Trophoblast cell (in vitro differentiated cells and primary cell): ENCODE results near the gene CCDC50.

Source experiments
- DNase-seq, 2 donors: peaks; one replicate each; pipeline ENCODE4 v3.0.0-alpha.2; 2016
- H2AFZ ChIP-seq: 2 replicates; pipeline ENCODE4 v1.6.1; 2013; ENCODE audit warnings: low read length, moderate library complexity, mild to moderate bottlenecking; ENCODE audit not compliant: insufficient read depth, poor library complexity
- H2AK5ac ChIP-seq: 2 replicates; pipeline ENCODE4 v1.6.1; 2013; ENCODE audit warnings: mild to moderate bottlenecking, low read length
- H2BK120ac ChIP-seq: 2 replicates; pipeline ENCODE4 v1.6.1; 2013; ENCODE audit warnings: low read length, mild to moderate bottlenecking, moderate library complexity; ENCODE audit not compliant: insufficient read depth, poor library complexity
- H2BK12ac ChIP-seq: 2 replicates; pipeline ENCODE4 v1.6.1; 2013; ENCODE audit warnings: mild to moderate bottlenecking, low read length, moderate library complexity
- H2BK5ac ChIP-seq: 2 replicates; pipeline ENCODE4 v1.6.1; 2013; ENCODE audit warnings: low read length, low read depth, moderate library complexity, mild to moderate bottlenecking; ENCODE audit not compliant: poor library complexity
- H3K14ac ChIP-seq: 2 replicates; pipeline ENCODE4 v1.6.1; 2013; ENCODE audit warnings: mild to moderate bottlenecking, low read length
- H3K18ac ChIP-seq: 2 replicates; pipeline ENCODE4 v1.6.1; 2013; ENCODE audit warnings: mild to moderate bottlenecking, low read length
- H3K23ac ChIP-seq: 2 replicates; pipeline ENCODE4 v1.6.1; 2013; ENCODE audit warnings: low read length
- H3K27ac ChIP-seq: 2 replicates; pipeline ENCODE4 v1.5.1; 2013; ENCODE audit warnings: low read depth, mild to moderate bottlenecking, inconsistent platforms, low read length, moderate library complexity
- H3K27me3 ChIP-seq: 2 replicates; pipeline ENCODE4 v1.6.1; 2013; ENCODE audit warnings: inconsistent platforms, mild to moderate bottlenecking, low read length, moderate library complexity; ENCODE audit not compliant: insufficient read depth
- H3K36me3 ChIP-seq, 2 experiments: 1 replicate in 1 of 2; 2 replicates in 1 of 2; pipeline ENCODE4 v1.6.1; 2013; ENCODE audit warnings: low read length in 2 of 2, mild to moderate bottlenecking in 2 of 2, moderate library complexity in 1 of 2; ENCODE audit not compliant: insufficient read depth in 2 of 2, control insufficient read depth in 1 of 2
- H3K4ac ChIP-seq: 2 replicates; pipeline ENCODE4 v1.6.1; 2013; ENCODE audit warnings: low read depth, mild to moderate bottlenecking, low read length, moderate library complexity
- H3K4me1 ChIP-seq, 2 experiments: 1 replicate in 1 of 2; 2 replicates in 1 of 2; pipeline ENCODE4 v1.6.1; 2013; ENCODE audit warnings: low read length in 2 of 2, mild to moderate bottlenecking in 2 of 2, moderate library complexity in 1 of 2; ENCODE audit not compliant: insufficient read depth in 2 of 2, control insufficient read depth in 1 of 2
- H3K4me2 ChIP-seq: 2 replicates; pipeline ENCODE4 v1.6.1; 2013; ENCODE audit warnings: inconsistent platforms, mild to moderate bottlenecking, low read length, moderate library complexity
- H3K4me3 ChIP-seq: 2 replicates; pipeline ENCODE4 v1.5.1; 2013; ENCODE audit warnings: mild to moderate bottlenecking, low read depth, low read length, inconsistent platforms
- H3K79me1 ChIP-seq: one replicate; pipeline ENCODE4 v1.6.1; 2013; ENCODE audit warnings: low read length
- H3K79me2 ChIP-seq: 2 replicates; pipeline ENCODE4 v1.6.1; 2013; ENCODE audit warnings: low read length, mild to moderate bottlenecking; ENCODE audit not compliant: control insufficient read depth, insufficient read depth, poor library complexity
- H3K9ac ChIP-seq: 2 replicates; pipeline ENCODE4 v1.6.1; 2013; ENCODE audit warnings: mild to moderate bottlenecking, low read length
- H3K9me3 ChIP-seq: 2 replicates; pipeline ENCODE4 v1.6.1; 2013; ENCODE audit warnings: low read depth, mild to moderate bottlenecking, control low read depth, inconsistent platforms, low read length; ENCODE audit not compliant: insufficient read depth
- H4K12ac ChIP-seq: 2 replicates; pipeline ENCODE4 v1.6.1; 2013; ENCODE audit warnings: low read depth, mild to moderate bottlenecking, low read length, moderate library complexity
- H4K8ac ChIP-seq: 2 replicates; pipeline ENCODE4 v1.6.1; 2013; ENCODE audit warnings: low read depth, mild to moderate bottlenecking, low read length, moderate library complexity
- H4K91ac ChIP-seq: one replicate; pipeline ENCODE4 v1.6.1; 2013; ENCODE audit warnings: low read depth, mild to moderate bottlenecking, low read length, moderate library complexity
- WGBS: extraction: QIAGEN DNeasy Blood & Tissue Kit; methylation state at CpG from one replicate; pipeline ENCODE4 v1.1.7; 2013; ENCODE audit warnings: missing lambda C conversion rate; ENCODE audit not compliant: insufficient read length, insufficient coverage; ENCODE audit errors: extremely low coverage; 5-methylcytosine and 5-hydroxymethylcytosine counted together

The CCDC50 gene

GRCh38 chr3:191353022-191353777, 24.0 kb downstream of the CCDC50 start:
- WGBS: no CpG with 5 or more reads among the region's 7 CpGs

DNA sequence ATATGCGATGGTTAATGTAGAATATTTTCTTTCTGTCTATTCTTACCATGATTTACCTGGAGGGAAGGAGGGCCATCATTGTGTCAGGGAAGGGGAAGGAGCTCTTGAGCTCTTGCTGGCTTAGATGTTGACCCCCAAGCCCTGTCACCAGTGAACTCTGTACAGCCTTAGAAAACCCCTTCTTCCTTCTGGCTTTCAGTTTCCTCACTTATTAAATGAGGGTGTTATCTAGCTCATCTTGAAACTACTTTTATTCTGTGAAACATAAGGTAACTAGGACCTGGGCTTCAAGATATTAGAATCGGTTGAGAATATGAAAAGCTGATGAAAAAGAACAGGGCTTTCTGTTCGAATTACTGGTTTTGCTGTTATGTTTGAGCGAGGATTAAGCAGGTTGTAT, 26.2 kb downstream of the CCDC50 start:
- peaks cover 5 to 10% of the 10 kb centered on the region in 2 experiments for H3K4me1 ChIP-seq
- no peak overlapping the region for H3K23ac ChIP-seq
- H4K8ac ChIP-seq: no peak overlapping the region
- no peak for DNase-seq
- peaks cover 2% of the 10 kb centered on the region for H3K79me1 ChIP-seq
- no peak overlapping the region for H2BK120ac ChIP-seq
- no peaks in the 10 kb centered on the region for H3K9me3 ChIP-seq
- H3K36me3 ChIP-seq: peaks cover 0 to 6% of the 10 kb centered on the region in 2 experiments
- H3K4me3 ChIP-seq: no peak overlapping the region
- H3K14ac ChIP-seq: no peak overlapping the region
- no peak overlapping the region for H3K4me2 ChIP-seq
- no peaks in the 10 kb centered on the region for H3K27me3 ChIP-seq
- no peak overlapping the region for H3K4ac ChIP-seq
- WGBS: no CpG with 5 or more reads among the region's 4 CpGs
- H4K91ac ChIP-seq: no peak overlapping the region
- no peak overlapping the region for H2BK5ac ChIP-seq
- H2AFZ ChIP-seq: no peak overlapping the region
- no peak overlapping the region for H4K12ac ChIP-seq
- H3K27ac ChIP-seq: no peak overlapping the region
- no peak overlapping the region for H3K9ac ChIP-seq
- no peak overlapping the region for H2AK5ac ChIP-seq
- H3K18ac ChIP-seq: no peak overlapping the region
- no peaks in the 10 kb centered on the region for H3K79me2 ChIP-seq
- H2BK12ac ChIP-seq: no peak overlapping the region

More at GRCh38 chr3:191353022-191353777, 24.0 kb downstream of the CCDC50 start:
- Histone ChIP-seq H4K12ac (no peak overlapping the region), H2AFZ (no peak overlapping the region), H3K18ac (no peak overlapping the region), H2BK5ac (no peak overlapping the region), H3K14ac (no peak overlapping the region), H3K23ac (no peak overlapping the region), H3K9me3 (no peaks in the 10 kb centered on the region), H3K27ac (no peak overlapping the region), H4K8ac (no peak overlapping the region), H3K4ac (no peak overlapping the region), H3K36me3 (peaks cover 0 to 3% of the 10 kb centered on the region in 2 experiments), H2BK12ac (no peak overlapping the region), H3K4me2 (no peak overlapping the region), H2AK5ac (no peak overlapping the region), H3K9ac (no peak overlapping the region), H4K91ac (no peak overlapping the region), H2BK120ac (no peak overlapping the region), H3K4me1 (peaks cover 5 to 10% of the 10 kb centered on the region in 2 experiments), H3K4me3 (no peak overlapping the region), H3K79me1 (peaks cover 2% of the 10 kb centered on the region), H3K79me2 (no peaks in the 10 kb centered on the region), H3K27me3 (no peaks in the 10 kb centered on the region)
- DNase-seq: no peak

DNA sequence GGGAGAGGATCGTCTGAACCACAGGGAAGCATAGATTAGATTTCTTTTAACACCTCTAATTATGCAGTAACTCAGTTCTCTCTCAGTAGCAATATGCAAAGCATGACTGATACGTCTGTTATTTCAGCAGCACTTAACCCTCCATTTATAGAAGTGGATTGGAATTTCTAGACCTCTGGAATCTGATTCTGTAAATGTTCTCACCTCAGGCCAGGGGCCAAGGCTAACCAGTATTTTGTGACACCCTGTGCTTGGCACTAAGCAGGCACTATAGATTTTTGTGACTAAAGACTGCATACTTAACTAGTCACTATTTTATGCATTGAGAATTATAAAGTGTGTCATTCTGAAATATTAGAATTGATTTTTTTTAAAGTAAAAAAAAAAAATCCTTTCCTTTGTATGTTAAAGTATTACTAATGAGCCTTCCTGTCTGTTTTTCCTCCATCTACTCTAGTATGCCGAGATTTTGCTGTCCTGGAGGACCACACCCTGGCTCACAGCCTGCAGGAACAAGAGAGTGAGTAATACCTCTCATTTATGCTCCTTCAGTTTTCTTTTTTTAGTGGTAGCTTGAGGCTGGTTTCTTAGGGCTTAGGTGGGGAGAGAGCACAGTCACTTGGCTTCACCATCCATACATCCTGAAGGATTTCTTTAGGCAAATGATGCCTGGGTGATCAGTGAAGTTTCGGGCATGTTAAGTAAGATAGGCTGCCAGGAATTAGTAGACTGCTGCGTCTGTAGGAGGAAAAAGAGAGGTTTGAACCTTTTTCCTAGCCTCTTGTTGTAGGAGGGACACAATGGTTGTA, 27.6 kb downstream of the CCDC50 start:
- Histone ChIP-seq H2BK120ac (no peak overlapping the region), H3K14ac (peak overlapping the region; percentile 37), H3K4me1 (peaks cover 7 to 13% of the 10 kb centered on the region in 2 experiments), H2AK5ac (peak overlapping the region; percentile 62), H4K8ac (no peak overlapping the region), H3K9ac (no peak overlapping the region), H3K4me3 (no peak overlapping the region), H3K36me3 (peaks cover 2 to 8% of the 10 kb centered on the region in 2 experiments), H3K79me1 (peaks cover 4% of the 10 kb centered on the region), H3K4ac (no peak overlapping the region), H2BK5ac (no peak overlapping the region), H3K4me2 (peak overlapping the region; percentile 19), H3K79me2 (no peaks in the 10 kb centered on the region), H3K9me3 (no peaks in the 10 kb centered on the region), H4K12ac (no peak overlapping the region), H4K91ac (no peak overlapping the region), H3K18ac (no peak overlapping the region), H3K23ac (no peak overlapping the region), H2AFZ (no peak overlapping the region), H3K27ac (peak overlapping the region; percentile 83), H3K27me3 (no peaks in the 10 kb centered on the region), H2BK12ac (peak overlapping the region; percentile 64)
- WGBS: no CpG with 5 or more reads among the region's 5 CpGs
- DNase-seq: peak; percentile 22 to 81

DNA sequence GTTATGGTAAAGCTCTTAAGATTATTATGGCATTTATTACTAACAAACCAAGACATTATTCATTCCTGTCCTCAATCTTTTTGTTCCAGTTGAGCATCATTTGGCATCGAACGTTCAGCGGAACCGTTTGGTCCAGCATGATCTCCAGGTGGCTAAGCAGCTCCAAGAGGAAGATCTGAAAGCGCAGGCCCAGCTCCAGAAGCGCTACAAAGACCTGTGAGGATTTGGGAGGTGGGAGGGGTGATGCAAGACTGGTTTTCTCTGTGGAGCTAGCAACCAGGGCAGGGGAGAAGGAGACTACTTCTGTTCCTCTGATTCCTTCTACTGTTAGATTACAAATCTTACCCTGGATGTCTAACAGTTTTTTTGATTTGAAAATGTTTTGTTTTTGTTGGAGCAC, 28.7 kb downstream of the CCDC50 start:
- Histone ChIP-seq H3K14ac (no peak overlapping the region), H2AK5ac (no peak overlapping the region), H3K9me3 (no peaks in the 10 kb centered on the region), H3K27ac (no peak overlapping the region), H3K79me2 (no peaks in the 10 kb centered on the region), H4K12ac (no peak overlapping the region), H3K18ac (no peak overlapping the region), H4K8ac (no peak overlapping the region), H2BK5ac (no peak overlapping the region), H3K79me1 (peaks cover 4% of the 10 kb centered on the region), H3K4ac (no peak overlapping the region), H3K27me3 (no peaks in the 10 kb centered on the region), H3K23ac (no peak overlapping the region), H2AFZ (no peak overlapping the region), H3K4me3 (no peak overlapping the region), H3K4me1 (peaks cover 7 to 13% of the 10 kb centered on the region in 2 experiments), H4K91ac (peak overlapping the region; percentile 4), H3K4me2 (no peak overlapping the region), H3K36me3 (peaks cover 4 to 11% of the 10 kb centered on the region in 2 experiments), H2BK12ac (peak overlapping the region; percentile 46), H2BK120ac (peak overlapping the region; percentile 11), H3K9ac (no peak overlapping the region)
- DNase-seq: no peak
- WGBS: no CpG with 5 or more reads among the region's 6 CpGs
